Measurements from ENCODE around the gene TDRKH. TPM values are rescaled to one million over a fixed set of nuclear protein-coding genes. Genes with fewer than 3 reads are reported as not detected.

The TDRKH gene
- total and polyA plus RNA-seq, 2 of the 13 experiments (the other 11 are each of a cell fraction or from before 2014, with no cell fraction given), result 3.9 to 5.4 TPM

DNA sequence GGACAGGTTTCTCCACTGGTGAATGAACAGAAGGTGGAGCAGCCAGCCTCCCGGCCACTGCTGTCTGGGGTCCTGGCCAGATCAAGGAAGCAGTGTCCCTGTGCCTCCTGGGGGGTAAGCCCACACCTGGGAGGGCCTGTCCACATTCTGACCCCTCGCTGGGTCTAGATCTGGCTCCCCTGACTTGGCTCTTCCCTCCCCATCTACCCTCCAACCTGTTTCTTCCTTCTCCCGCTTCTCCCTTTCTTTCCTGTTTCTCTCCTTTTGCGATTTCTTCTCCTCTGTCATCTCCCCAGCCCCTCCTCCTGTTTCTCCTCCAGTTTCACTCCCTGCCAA lies 40.9 kb upstream of the TDRKH start (continued):
- TF ChIP-seq, protein P1, sequence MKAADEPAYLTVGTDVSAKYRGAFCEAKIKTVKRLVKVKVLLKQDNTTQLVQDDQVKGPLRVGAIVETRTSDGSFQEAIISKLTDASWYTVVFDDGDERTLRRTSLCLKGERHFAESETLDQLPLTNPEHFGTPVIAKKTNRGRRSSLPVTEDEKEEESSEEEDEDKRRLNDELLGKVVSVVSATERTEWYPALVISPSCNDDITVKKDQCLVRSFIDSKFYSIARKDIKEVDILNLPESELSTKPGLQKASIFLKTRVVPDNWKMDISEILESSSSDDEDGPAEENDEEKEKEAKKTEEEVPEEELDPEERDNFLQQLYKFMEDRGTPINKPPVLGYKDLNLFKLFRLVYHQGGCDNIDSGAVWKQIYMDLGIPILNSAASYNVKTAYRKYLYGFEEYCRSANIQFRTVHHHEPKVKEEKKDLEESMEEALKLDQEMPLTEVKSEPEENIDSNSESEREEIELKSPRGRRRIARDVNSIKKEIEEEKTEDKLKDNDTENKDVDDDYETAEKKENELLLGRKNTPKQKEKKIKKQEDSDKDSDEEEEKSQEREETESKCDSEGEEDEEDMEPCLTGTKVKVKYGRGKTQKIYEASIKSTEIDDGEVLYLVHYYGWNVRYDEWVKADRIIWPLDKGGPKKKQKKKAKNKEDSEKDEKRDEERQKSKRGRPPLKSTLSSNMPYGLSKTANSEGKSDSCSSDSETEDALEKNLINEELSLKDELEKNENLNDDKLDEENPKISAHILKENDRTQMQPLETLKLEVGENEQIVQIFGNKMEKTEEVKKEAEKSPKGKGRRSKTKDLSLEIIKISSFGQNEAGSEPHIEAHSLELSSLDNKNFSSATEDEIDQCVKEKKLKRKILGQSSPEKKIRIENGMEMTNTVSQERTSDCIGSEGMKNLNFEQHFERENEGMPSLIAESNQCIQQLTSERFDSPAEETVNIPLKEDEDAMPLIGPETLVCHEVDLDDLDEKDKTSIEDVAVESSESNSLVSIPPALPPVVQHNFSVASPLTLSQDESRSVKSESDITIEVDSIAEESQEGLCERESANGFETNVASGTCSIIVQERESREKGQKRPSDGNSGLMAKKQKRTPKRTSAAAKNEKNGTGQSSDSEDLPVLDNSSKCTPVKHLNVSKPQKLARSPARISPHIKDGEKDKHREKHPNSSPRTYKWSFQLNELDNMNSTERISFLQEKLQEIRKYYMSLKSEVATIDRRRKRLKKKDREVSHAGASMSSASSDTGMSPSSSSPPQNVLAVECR (CRISPR knock-in tag; IDR thresholded peaks at IDR 0.05; ENCODE audit: borderline replicate concordance), result 0 out of 2 replicates have a peak, but pooled peaks have one; percentile 29
- TF ChIP-seq ATF7 (IDR thresholded peaks at IDR 0.05) (no peak), ATF7 (CRISPR knock-in tag; IDR thresholded peaks at IDR 0.05) (no peak), MEIS1 (CRISPR knock-in tag; IDR thresholded peaks at IDR 0.05; ENCODE audit: borderline replicate concordance) (no peak), FOXJ3 (CRISPR knock-in tag; IDR thresholded peaks at IDR 0.05; ENCODE audit: borderline replicate concordance) (no peak), NFE2L1 (CRISPR knock-in tag; IDR thresholded peaks at IDR 0.05; ENCODE audit: borderline replicate concordance) (peak; percentile 61; the same call in 1 of the 2 replicates), ZNF775 (CRISPR knock-in tag; IDR thresholded peaks at IDR 0.05; ENCODE audit: borderline replicate concordance) (0 out of 2 replicates have a peak, but pooled peaks have one; percentile 64)

DNA sequence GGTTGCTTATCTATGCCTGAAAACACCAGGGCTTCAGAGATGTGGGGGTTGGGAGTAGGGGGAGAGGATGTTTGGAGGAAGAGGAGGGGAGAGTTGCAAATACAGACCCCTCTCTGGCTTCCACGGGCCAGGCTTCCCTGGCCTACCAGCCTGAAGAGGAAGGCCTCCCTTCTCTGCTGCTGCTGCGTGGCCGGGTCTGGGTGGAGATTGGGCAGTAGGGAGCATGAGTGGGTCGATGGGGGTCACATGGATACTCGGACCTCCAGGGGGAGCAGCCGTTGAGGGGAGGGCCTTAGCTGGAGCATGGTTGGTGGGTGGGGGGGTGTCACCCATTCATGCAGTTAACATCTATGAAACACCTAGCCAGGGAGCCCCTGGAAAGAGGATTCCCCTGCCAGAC lies 39.8 kb upstream of the TDRKH start:
- DNase-seq (ENCODE audit: low spot score), result no peak
- POLR2A ChIA-PET, result interaction anchor here (0.6 to 2.0 kb wide), 6 partner anchors 10 to 325 kb away, joined by 3 to 10 read pairs (median 3); partner anchors contain the start of genes C2CD4D and S100A11
- CTCF ChIA-PET (ENCODE audit: low intra/inter-chr PET ratio, low total read pairs), result no interaction called here

More for the DNA sequence above, 39.8 kb upstream of the TDRKH start:
- Histone ChIP-seq H3K27me3 (ENCODE audit: control insufficient read depth in 1 of 2, insufficient read depth in 2 of 2, low read length in 2 of 2) (no peaks in the 10 kb centered on the region; a peak in 2 of 5 replicates), H2AFZ (ENCODE audit: low read length) (no peak overlapping the region), H3K4me2 (ENCODE audit: low read depth, low read length) (peak overlapping the region; percentile 100), H3K36me3 (replicated peaks in 1 of 2; ENCODE audit: control insufficient read depth in 1 of 2, insufficient read depth in 2 of 2, low read length in 2 of 2) (no peaks in the 10 kb centered on the region), H3K4me1 (ENCODE audit: insufficient read depth, low read length) (peaks cover 52% of the 10 kb centered on the region), H3K9ac (ENCODE audit: insufficient read depth, low read depth, low read length) (no peak overlapping the region), H4K20me1 (ENCODE audit: insufficient read depth, low read length) (no peaks in the 10 kb centered on the region), H3K4me3 (replicated peaks in 1 of 3; ENCODE audit: insufficient read depth in 1 of 3, low read depth in 2 of 3, low read length in 3 of 3) (no peak overlapping the region), H3K9me3 (ENCODE audit: low read length) (no peaks in the 10 kb centered on the region), H3K27ac (ENCODE audit: extremely low read length, insufficient read depth, low read length) (no peak overlapping the region), H3K79me2 (ENCODE audit: insufficient read depth, low read length) (no peaks in the 10 kb centered on the region)
- ATAC-seq (no peak), FAIRE-seq (no peak)
- in situ Hi-C loops (cut with HindIII; ENCODE audit: extremely low pct_ligation_motif_present, low pct_unique_long_range_greater_than_20kb) (loop anchor here (10.0 kb wide), 2 partner anchors 115 to 235 kb away; partner anchors contain the start of gene CELF3), intact Hi-C loops (cut with micrococcal nuclease; ENCODE audit: unreplicated experiment) (loop anchor here (5.0 to 10.0 kb wide), 4 partner anchors 38 to 385 kb away; partner anchors contain the start of genes MRPL9, TDRKH and TUFT1)
- TF ChIP-seq, protein P2, sequence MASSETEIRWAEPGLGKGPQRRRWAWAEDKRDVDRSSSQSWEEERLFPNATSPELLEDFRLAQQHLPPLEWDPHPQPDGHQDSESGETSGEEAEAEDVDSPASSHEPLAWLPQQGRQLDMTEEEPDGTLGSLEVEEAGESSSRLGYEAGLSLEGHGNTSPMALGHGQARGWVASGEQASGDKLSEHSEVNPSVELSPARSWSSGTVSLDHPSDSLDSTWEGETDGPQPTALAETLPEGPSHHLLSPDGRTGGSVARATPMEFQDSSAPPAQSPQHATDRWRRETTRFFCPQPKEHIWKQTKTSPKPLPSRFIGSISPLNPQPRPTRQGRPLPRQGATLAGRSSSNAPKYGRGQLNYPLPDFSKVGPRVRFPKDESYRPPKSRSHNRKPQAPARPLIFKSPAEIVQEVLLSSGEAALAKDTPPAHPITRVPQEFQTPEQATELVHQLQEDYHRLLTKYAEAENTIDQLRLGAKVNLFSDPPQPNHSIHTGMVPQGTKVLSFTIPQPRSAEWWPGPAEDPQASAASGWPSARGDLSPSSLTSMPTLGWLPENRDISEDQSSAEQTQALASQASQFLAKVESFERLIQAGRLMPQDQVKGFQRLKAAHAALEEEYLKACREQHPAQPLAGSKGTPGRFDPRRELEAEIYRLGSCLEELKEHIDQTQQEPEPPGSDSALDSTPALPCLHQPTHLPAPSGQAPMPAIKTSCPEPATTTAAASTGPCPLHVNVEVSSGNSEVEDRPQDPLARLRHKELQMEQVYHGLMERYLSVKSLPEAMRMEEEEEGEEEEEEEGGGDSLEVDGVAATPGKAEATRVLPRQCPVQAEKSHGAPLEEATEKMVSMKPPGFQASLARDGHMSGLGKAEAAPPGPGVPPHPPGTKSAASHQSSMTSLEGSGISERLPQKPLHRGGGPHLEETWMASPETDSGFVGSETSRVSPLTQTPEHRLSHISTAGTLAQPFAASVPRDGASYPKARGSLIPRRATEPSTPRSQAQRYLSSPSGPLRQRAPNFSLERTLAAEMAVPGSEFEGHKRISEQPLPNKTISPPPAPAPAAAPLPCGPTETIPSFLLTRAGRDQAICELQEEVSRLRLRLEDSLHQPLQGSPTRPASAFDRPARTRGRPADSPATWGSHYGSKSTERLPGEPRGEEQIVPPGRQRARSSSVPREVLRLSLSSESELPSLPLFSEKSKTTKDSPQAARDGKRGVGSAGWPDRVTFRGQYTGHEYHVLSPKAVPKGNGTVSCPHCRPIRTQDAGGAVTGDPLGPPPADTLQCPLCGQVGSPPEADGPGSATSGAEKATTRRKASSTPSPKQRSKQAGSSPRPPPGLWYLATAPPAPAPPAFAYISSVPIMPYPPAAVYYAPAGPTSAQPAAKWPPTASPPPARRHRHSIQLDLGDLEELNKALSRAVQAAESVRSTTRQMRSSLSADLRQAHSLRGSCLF (CRISPR knock-in tag; IDR thresholded peaks at IDR 0.05; ENCODE audit: borderline replicate concordance), result no peak
- no peak for TF ChIP-seq ZNF709 (CRISPR knock-in tag; IDR thresholded peaks at IDR 0.05)
- TF ChIP-seq, protein P3, sequence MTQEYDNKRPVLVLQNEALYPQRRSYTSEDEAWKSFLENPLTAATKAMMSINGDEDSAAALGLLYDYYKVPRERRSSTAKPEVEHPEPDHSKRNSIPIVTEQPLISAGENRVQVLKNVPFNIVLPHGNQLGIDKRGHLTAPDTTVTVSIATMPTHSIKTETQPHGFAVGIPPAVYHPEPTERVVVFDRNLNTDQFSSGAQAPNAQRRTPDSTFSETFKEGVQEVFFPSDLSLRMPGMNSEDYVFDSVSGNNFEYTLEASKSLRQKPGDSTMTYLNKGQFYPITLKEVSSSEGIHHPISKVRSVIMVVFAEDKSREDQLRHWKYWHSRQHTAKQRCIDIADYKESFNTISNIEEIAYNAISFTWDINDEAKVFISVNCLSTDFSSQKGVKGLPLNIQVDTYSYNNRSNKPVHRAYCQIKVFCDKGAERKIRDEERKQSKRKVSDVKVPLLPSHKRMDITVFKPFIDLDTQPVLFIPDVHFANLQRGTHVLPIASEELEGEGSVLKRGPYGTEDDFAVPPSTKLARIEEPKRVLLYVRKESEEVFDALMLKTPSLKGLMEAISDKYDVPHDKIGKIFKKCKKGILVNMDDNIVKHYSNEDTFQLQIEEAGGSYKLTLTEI (CRISPR knock-in tag; conservative IDR thresholded peaks at IDR 0.05), result no peak
- TF ChIP-seq, protein P4, sequence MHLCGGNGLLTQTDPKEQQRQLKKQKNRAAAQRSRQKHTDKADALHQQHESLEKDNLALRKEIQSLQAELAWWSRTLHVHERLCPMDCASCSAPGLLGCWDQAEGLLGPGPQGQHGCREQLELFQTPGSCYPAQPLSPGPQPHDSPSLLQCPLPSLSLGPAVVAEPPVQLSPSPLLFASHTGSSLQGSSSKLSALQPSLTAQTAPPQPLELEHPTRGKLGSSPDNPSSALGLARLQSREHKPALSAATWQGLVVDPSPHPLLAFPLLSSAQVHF (CRISPR knock-in tag; IDR thresholded peaks at IDR 0.05), result no peak
- 82% methylated on average over 3 of the region's 6 CpGs for WGBS (ENCODE audit: low lambda C conversion rate)
- no TSS peak for BruUV-seq (replicated peaks)
